Measurements from ENCODE around the gene SLC44A5. TPM values are rescaled to one million over a fixed set of nuclear protein-coding genes. Genes with fewer than 3 reads are reported as not detected.

Gene SLC44A5
- total and polyA plus RNA-seq, 10 of the 15 experiments (the other 5 are each of a cell fraction or from before 2014, with no cell fraction given), result 0.04 to 1.3 TPM; not detected in 8

GRCh38 chr1:75643460-75643859, 32.5 kb upstream of the SLC44A5 start:
- ChIA-PET SMC1A (ENCODE audit: uncharacterized antibody, unreplicated experiment) (no interaction called here), CTCF (interaction anchor here (1.0 kb wide), 2 partner anchors 12 to 14 kb away, joined by 4 read pairs; no protein-coding TSS in a partner anchor), RAD21 (ENCODE audit: unreplicated experiment) (no interaction called here), POLR2A (no interaction called here)
- ATAC-seq, result no peak
- in situ Hi-C loops (cut with MboI) (no loop called here), intact Hi-C loops (cut with micrococcal nuclease; ENCODE audit: unreplicated experiment) (no loop called here)
- Histone ChIP-seq H3K9me3 (replicated peaks; ENCODE audit: control insufficient read depth, insufficient read depth, low read length) (no peaks in the 10 kb centered on the region; the same call in 2 of the 3 replicates), H3K4me1 (ENCODE audit: control insufficient read depth, insufficient read depth, low read length) (no peaks in the 10 kb centered on the region), H3K79me2 (ENCODE audit: control insufficient read depth, insufficient read depth, low read length) (no peaks in the 10 kb centered on the region), H3K27ac (ENCODE audit: control insufficient read depth, insufficient read depth) (no peak overlapping the region), H3K9ac (ENCODE audit: control insufficient read depth, insufficient read depth, low read length) (no peak overlapping the region), H4K20me1 (ENCODE audit: control insufficient read depth, insufficient read depth) (no peaks in the 10 kb centered on the region), H3K4me3 (no peak overlapping the region), H3K4me2 (ENCODE audit: control insufficient read depth, insufficient read depth) (no peak overlapping the region), H2AFZ (ENCODE audit: control insufficient read depth, low read depth, low read length) (no peak overlapping the region), H3K27me3 (replicated peaks in 1 of 2; ENCODE audit: control insufficient read depth in 2 of 2, insufficient read depth in 2 of 2, low read length in 1 of 2) (no peaks in the 10 kb centered on the region), H3K36me3 (ENCODE audit: control insufficient read depth in 2 of 2, insufficient read depth in 2 of 2, low read length in 1 of 2) (no peaks in the 10 kb centered on the region)
- FAIRE-seq, result no peak
- BruUV-seq (replicated peaks), result no TSS peak
- no peak for TF ChIP-seq TAF1 (IDR thresholded peaks at IDR 0.05; ENCODE audit: borderline replicate concordance, low read depth, low read length)
- TF ChIP-seq, protein P1, sequence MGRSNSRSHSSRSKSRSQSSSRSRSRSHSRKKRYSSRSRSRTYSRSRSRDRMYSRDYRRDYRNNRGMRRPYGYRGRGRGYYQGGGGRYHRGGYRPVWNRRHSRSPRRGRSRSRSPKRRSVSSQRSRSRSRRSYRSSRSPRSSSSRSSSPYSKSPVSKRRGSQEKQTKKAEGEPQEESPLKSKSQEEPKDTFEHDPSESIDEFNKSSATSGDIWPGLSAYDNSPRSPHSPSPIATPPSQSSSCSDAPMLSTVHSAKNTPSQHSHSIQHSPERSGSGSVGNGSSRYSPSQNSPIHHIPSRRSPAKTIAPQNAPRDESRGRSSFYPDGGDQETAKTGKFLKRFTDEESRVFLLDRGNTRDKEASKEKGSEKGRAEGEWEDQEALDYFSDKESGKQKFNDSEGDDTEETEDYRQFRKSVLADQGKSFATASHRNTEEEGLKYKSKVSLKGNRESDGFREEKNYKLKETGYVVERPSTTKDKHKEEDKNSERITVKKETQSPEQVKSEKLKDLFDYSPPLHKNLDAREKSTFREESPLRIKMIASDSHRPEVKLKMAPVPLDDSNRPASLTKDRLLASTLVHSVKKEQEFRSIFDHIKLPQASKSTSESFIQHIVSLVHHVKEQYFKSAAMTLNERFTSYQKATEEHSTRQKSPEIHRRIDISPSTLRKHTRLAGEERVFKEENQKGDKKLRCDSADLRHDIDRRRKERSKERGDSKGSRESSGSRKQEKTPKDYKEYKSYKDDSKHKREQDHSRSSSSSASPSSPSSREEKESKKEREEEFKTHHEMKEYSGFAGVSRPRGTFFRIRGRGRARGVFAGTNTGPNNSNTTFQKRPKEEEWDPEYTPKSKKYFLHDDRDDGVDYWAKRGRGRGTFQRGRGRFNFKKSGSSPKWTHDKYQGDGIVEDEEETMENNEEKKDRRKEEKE (IDR thresholded peaks at IDR 0.05), result no peak
- no peak for TF ChIP-seq KLF5 (IDR thresholded peaks at IDR 0.05; ENCODE audit: partially characterized antibody)
- TF ChIP-seq TCF3 (IDR thresholded peaks at IDR 0.05; ENCODE audit: borderline replicate concordance, insufficient read depth, low read depth, low read length), result no peak
- TF ChIP-seq SREBF1 (IDR thresholded peaks at IDR 0.05; ENCODE audit: low read length), result no peak
- WGBS (ENCODE audit: insufficient coverage, insufficient replicate concordance, low lambda C conversion rate, missing lambda C conversion rate), result 43% methylated on average over 1 of the region's 1 CpG
- DNase-seq (ENCODE audit: low read depth, low spot score), result no peak

DNA sequence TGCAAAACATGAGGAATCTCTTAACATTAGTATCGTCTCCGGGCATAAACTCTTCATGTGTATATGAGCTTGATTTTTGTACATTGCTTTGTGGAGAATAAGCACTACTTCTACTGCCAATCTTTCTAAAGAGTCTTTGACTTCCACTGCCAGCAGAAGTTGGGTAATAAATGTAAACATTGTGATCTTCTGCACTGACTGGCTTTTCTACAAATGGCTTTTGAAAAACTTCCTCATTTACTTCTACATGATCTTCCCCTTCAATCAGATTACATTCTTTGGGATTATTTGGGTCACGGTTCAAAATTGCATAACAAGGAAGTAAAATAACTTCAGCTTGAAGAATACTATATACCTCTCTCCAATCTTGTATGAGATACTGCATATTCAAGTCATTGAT, 30.4 kb upstream of the SLC44A5 start:
- no peak for FAIRE-seq
- intact Hi-C loops (cut with micrococcal nuclease; ENCODE audit: unreplicated experiment) (no loop called here), in situ Hi-C loops (cut with MboI) (no loop called here)
- TF ChIP-seq E2F8 (IDR thresholded peaks at IDR 0.05; ENCODE audit: low read depth, partially characterized antibody) (no peak), CBX5 (IDR thresholded peaks at IDR 0.05; ENCODE audit: low read depth) (no peak)
- TF ChIP-seq, protein P2, sequence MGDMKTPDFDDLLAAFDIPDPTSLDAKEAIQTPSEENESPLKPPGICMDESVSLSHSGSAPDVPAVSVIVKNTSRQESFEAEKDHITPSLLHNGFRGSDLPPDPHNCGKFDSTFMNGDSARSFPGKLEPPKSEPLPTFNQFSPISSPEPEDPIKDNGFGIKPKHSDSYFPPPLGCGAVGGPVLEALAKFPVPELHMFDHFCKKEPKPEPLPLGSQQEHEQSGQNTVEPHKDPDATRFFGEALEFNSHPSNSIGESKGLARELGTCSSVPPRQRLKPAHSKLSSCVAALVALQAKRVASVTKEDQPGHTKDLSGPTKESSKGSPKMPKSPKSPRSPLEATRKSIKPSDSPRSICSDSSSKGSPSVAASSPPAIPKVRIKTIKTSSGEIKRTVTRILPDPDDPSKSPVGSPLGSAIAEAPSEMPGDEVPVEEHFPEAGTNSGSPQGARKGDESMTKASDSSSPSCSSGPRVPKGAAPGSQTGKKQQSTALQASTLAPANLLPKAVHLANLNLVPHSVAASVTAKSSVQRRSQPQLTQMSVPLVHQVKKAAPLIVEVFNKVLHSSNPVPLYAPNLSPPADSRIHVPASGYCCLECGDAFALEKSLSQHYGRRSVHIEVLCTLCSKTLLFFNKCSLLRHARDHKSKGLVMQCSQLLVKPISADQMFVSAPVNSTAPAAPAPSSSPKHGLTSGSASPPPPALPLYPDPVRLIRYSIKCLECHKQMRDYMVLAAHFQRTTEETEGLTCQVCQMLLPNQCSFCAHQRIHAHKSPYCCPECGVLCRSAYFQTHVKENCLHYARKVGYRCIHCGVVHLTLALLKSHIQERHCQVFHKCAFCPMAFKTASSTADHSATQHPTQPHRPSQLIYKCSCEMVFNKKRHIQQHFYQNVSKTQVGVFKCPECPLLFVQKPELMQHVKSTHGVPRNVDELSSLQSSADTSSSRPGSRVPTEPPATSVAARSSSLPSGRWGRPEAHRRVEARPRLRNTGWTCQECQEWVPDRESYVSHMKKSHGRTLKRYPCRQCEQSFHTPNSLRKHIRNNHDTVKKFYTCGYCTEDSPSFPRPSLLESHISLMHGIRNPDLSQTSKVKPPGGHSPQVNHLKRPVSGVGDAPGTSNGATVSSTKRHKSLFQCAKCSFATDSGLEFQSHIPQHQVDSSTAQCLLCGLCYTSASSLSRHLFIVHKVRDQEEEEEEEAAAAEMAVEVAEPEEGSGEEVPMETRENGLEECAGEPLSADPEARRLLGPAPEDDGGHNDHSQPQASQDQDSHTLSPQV (IDR thresholded peaks at IDR 0.05), result no peak

More for the DNA sequence above, 30.4 kb upstream of the SLC44A5 start:
- Histone ChIP-seq H2AFZ (ENCODE audit: control insufficient read depth, low read depth, low read length) (no peak overlapping the region), H3K9ac (ENCODE audit: control insufficient read depth, insufficient read depth, low read length) (no peak overlapping the region), H3K4me1 (ENCODE audit: control insufficient read depth, insufficient read depth, low read length) (no peaks in the 10 kb centered on the region), H3K9me3 (replicated peaks; ENCODE audit: control insufficient read depth, insufficient read depth, low read length) (no peaks in the 10 kb centered on the region), H3K4me3 (no peak overlapping the region), H3K79me2 (ENCODE audit: control insufficient read depth, insufficient read depth, low read length) (no peaks in the 10 kb centered on the region), H3K27ac (ENCODE audit: control insufficient read depth, insufficient read depth) (no peak overlapping the region), H3K36me3 (ENCODE audit: control insufficient read depth in 2 of 2, insufficient read depth in 2 of 2, low read length in 1 of 2) (no peaks in the 10 kb centered on the region), H3K27me3 (replicated peaks in 1 of 2; ENCODE audit: control insufficient read depth in 2 of 2, insufficient read depth in 2 of 2, low read length in 1 of 2) (no peaks in the 10 kb centered on the region), H4K20me1 (ENCODE audit: control insufficient read depth, insufficient read depth) (no peaks in the 10 kb centered on the region), H3K4me2 (ENCODE audit: control insufficient read depth, insufficient read depth) (no peak overlapping the region)
- DNase-seq (ENCODE audit: low read depth, low spot score) (no peak), ATAC-seq (no peak)
- 61% methylated on average over 3 of the region's 3 CpGs for WGBS (ENCODE audit: insufficient coverage, insufficient replicate concordance, low lambda C conversion rate, missing lambda C conversion rate)
- POLR2A ChIA-PET, result no interaction called here
- RAD21 ChIA-PET (ENCODE audit: unreplicated experiment), result no interaction called here
- CTCF ChIA-PET, result no interaction called here
- no TSS peak for BruUV-seq (replicated peaks)
- SMC1A ChIA-PET (ENCODE audit: uncharacterized antibody, unreplicated experiment), result no interaction called here

Measured in GM12878 (cell line).